GM10266 (cell line): ENCODE measurements around the gene NUBPL.
A peak's percentile ranks its signal among the peaks of the same experiment; 100 is the strongest.

Experiments used
- DNase-seq: peaks from one replicate; pipeline ENCODE4 v3.0.0; 2012; ENCODE audit errors: extremely low spot score
- TF ChIP-seq, protein P1 (sequence below): IDR thresholded peaks from 2 replicates; pipeline ENCODE4 v1.5.1; 2012; ENCODE audit warnings: mild to moderate bottlenecking, low read depth; ENCODE audit not compliant: control insufficient read depth, insufficient read depth; ENCODE audit errors: missing control alignments

Gene NUBPL

DNA sequence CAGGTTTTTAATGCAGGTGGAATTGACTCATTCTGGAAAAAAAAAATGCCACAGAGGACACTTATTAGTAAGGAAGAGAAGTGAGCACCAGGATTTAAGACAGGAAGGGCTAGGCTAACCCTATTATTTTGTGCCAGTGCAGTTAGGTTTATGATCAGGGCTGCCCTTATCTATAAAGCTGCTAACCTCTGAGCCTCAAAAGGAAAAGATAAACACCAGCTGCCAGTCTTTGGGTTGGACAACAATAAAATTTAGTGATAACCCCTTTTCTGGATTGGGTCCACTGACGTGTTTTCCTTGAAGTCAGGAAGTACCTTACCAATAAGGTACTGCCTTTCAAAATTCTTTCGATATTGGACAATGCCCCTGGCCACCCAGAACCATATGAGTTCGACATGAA, 128.9 kb downstream of the NUBPL start:
- DNase-seq = no peak
- TF ChIP-seq, protein P1, sequence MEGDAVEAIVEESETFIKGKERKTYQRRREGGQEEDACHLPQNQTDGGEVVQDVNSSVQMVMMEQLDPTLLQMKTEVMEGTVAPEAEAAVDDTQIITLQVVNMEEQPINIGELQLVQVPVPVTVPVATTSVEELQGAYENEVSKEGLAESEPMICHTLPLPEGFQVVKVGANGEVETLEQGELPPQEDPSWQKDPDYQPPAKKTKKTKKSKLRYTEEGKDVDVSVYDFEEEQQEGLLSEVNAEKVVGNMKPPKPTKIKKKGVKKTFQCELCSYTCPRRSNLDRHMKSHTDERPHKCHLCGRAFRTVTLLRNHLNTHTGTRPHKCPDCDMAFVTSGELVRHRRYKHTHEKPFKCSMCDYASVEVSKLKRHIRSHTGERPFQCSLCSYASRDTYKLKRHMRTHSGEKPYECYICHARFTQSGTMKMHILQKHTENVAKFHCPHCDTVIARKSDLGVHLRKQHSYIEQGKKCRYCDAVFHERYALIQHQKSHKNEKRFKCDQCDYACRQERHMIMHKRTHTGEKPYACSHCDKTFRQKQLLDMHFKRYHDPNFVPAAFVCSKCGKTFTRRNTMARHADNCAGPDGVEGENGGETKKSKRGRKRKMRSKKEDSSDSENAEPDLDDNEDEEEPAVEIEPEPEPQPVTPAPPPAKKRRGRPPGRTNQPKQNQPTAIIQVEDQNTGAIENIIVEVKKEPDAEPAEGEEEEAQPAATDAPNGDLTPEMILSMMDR = no peak

DNA sequence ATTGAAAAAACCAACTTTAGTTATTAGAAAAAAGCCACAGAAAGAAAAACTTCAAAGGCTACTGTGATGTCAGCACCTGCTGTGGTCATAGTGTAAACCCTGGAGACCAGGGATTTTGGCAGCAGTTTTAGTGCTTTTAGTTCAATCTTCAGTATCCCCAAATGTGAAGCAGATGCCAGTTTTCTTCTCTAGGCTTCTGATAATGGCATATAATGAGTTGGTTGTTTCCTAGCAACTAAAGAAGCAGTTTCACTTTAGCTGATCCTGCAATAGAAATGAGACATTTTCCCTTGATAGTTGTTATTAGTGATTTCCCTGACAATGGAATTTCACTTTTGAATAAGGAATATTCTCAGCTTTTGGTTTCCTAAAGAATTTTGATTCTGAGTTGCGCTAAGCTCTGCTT, 131.2 kb downstream of the NUBPL start:
- peak; percentile 12 for DNase-seq
- TF ChIP-seq, protein P1 = no peak

DNA sequence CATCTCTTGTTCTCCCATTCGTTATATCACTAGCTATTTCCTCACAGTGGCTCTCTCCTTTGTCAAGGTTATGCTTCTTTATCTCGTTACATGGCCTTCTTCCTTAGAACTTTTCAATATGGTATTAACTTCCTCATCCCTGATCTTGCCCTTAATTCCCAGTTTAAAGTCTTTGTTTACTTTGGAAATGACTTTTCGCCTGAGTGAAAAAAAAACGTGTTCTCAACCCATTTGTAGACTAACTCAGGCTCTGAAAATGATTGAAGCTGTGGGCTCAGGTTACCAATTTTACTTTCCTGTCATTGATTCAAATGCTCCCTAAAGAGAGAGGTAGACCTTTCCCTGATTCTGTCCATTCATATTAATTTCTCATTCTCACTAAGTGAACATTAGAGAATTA, 135.2 kb downstream of the NUBPL start:
- DNase-seq = no peak
- TF ChIP-seq, protein P1 = no peak

DNA sequence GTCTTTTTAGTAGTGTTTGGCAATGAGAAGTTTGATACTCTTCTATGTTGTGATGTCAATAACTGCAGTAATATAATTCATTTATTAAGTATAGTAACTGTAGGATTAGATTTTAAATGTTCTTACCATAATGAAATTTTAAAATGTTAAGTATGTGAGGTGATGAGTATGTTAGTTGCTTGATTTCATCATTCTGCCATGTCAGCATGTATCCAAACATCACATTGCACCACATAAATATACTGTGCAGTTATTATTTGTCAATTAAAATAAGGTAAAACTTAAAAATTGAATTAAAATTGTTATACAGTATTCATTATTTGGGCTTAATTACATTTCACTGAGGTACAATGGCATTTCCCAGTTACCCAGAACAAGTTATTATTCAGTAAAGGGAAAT, 138.6 kb downstream of the NUBPL start:
- TF ChIP-seq, protein P1 = no peak

DNA sequence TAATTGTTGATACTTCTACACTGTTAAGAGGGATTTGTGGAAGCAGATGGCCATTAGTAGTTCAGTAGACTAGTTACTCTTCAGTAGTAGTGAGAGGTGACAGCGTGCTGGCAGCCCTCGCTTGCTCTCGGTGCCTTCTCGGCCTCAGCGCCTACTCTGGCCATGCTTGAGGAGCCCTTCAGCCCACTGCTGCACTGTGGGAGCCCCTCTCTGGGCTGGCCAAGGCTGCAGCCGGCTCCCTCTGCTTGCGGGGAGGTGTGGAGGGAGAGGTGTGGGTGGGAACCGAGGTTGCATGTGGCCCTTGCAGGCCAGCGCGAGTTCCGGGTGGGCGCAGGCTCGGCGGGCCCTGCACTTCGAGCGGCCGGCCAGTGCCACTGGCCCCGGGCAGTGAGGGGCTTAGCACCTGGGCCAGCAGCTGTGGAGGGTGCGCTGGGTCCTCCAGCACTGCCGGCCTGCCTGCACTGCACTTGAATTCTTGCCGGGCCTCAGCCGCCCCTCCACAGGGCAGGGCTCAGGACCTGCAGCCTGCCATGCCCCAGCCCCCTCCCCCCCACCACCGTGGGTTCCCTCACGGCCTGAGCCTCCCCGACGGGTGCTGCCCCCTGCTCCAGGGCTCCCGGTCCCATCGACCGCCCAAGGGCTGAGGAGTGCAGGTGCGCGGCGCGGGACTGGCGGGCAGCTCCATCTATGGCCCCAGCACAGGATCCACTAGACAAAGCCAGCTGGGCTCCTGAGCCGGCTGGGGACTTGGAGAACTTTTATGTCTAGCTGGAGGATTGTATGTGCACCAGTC, 139.3 kb downstream of the NUBPL start:
- TF ChIP-seq, protein P1 = no peak
- DNase-seq = no peak

More for the DNA sequence above, 138.6 kb downstream of the NUBPL start:
- DNase-seq = no peak

DNA sequence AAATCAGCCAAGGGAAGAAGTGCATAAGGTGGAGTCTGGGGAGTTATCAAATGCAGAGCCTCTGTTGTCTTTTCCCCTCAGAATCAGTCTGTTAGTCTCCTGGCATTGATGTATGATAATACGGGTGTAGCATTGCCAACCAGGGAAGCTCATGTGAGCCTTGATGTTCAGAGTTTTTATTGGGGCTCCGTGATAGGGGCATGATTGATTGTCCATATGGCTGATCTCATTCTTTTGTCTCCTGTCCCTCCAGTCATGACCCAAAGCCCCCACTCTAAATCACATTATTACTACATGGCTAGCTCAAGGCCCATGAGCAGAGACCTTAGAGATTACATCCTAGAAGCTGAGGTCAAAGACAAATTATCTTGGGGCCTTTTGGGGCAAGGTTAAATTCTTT, 140.9 kb downstream of the NUBPL start:
- TF ChIP-seq, protein P1 = no peak
- no peak for DNase-seq

DNA sequence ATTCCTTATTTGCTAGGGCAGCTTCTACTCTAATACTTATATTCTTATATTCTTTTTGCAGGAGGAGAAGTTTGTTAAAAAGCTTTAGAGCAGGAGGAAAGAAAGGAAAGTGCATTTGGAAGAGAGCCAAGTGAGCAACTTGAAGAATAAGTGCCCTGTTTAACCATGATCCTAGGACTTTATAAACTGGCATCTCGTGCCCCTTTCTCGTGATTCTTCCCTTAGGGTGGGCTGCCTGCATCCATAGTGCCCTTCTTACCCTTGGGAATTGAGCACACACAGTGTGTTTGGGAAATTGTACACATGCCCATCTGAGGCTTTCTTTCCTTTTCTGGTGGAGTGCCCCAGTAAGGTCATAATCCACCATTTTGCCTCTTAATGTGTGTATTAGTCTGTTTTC, 141.9 kb downstream of the NUBPL start:
- no peak for DNase-seq
- TF ChIP-seq, protein P1 = no peak
